Body of pancreas (tissue), 4 donors: ENCODE results near the gene SIK2.

ENCODE experiments used
- POLR2A ChIP-seq, 3 donors: fragments of 450-650 bp; IDR thresholded peaks; one replicate each; pipeline ENCODE4 v1.6.1; 2016; ENCODE audit warnings: antibody characterized with exemption in 3 of 3, mild to moderate bottlenecking in 2 of 3
- TF ChIP-seq, protein P1 (sequence below), 7 experiments: fragments of 450-650 bp in 4 of 7; fragments of 200-600 bp in 3 of 7; sonication (generic) in 3 of 7; IDR thresholded peaks; one replicate each; pipeline ENCODE4 v1.5.1; 2016 to 2019; ENCODE audit warnings: antibody characterized with exemption in 7 of 7

DNA sequence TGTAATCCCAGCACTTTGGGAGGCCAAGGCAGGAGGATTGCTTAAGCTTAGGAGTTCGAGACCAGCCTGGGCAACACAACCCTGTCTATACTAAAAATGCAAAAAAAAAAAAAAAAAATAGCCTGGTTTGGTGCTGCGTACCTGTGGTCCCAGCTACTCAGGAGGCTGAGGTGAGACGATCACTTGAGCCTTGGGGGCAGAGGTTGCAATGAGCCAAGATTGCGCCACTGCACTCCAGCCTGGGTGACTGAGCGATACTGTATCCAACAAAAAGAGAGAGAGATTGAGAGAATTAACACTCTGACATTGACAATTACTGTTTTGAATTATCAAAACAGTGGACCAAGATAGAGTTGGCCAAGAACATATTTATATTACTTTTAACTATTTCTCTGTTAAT is 53.7 kb downstream of the SIK2 start:
- TF ChIP-seq, protein P1, sequence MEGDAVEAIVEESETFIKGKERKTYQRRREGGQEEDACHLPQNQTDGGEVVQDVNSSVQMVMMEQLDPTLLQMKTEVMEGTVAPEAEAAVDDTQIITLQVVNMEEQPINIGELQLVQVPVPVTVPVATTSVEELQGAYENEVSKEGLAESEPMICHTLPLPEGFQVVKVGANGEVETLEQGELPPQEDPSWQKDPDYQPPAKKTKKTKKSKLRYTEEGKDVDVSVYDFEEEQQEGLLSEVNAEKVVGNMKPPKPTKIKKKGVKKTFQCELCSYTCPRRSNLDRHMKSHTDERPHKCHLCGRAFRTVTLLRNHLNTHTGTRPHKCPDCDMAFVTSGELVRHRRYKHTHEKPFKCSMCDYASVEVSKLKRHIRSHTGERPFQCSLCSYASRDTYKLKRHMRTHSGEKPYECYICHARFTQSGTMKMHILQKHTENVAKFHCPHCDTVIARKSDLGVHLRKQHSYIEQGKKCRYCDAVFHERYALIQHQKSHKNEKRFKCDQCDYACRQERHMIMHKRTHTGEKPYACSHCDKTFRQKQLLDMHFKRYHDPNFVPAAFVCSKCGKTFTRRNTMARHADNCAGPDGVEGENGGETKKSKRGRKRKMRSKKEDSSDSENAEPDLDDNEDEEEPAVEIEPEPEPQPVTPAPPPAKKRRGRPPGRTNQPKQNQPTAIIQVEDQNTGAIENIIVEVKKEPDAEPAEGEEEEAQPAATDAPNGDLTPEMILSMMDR (IDR thresholded peaks at IDR 0.05), result no peak
- TF ChIP-seq POLR2A (IDR thresholded peaks at IDR 0.05), result no peak
